Right hindlimb (tissue), 1 donor: ENCODE measurements around the gene CENPN.

Experiments
- DNase-seq: peaks from one replicate; pipeline ENCODE4 v3.0.0-alpha.2; 2018

CENPN gene

GRCh38 chr16:81035398-81035974 lies 28.5 kb downstream of the CENPN start, which contains the start of gene ATMIN:
TSS of gene ATMIN (plus strand) at chr16:81035842. CDS start at chr16:81035871, 29 bp downstream.
- DNase-seq: peak; percentile 88

GRCh38 chr16:81035975-81036750 lies 29.1 kb downstream of the CENPN start:
- peak; percentile 41 for DNase-seq

- DNase-seq: peak; percentile 24
Measured at GRCh38 chr16:81036751-81037350, 29.8 kb downstream of the CENPN start.

GRCh38 chr16:81040131-81040530 lies 33.1 kb downstream of the CENPN start:
- DNase-seq: no peak

GRCh38 chr16:81040842-81041241 lies 33.8 kb downstream of the CENPN start:
- no peak for DNase-seq

- no peak for DNase-seq
Measured at GRCh38 chr16:81041696-81042095, 34.7 kb downstream of the CENPN start.

- DNase-seq: no peak
Measured at GRCh38 chr16:81042821-81043220, 35.8 kb downstream of the CENPN start.

GRCh38 chr16:81053761-81054160 lies 46.7 kb downstream of the CENPN start:
- no peak for DNase-seq

GRCh38 chr16:81060576-81061306 lies 53.7 kb downstream of the CENPN start:
- no peak for DNase-seq

GRCh38 chr16:81061307-81061640 lies 54.3 kb downstream of the CENPN start:
- DNase-seq: no peak

GRCh38 chr16:81061871-81062608 lies 55.0 kb downstream of the CENPN start:
- DNase-seq: no peak

- DNase-seq: no peak
Measured at GRCh38 chr16:81066681-81067080, 59.7 kb downstream of the CENPN start.

GRCh38 chr16:81067166-81067565 lies 60.2 kb downstream of the CENPN start:
- no peak for DNase-seq

- DNase-seq: no peak
Measured at GRCh38 chr16:81069063-81069462, 62.0 kb downstream of the CENPN start.

- DNase-seq: no peak
Measured at GRCh38 chr16:81070979-81071378, 64.0 kb downstream of the CENPN start.

GRCh38 chr16:81071805-81072204 lies 64.8 kb downstream of the CENPN start:
- no peak for DNase-seq

GRCh38 chr16:81073560-81074330 lies 66.7 kb downstream of the CENPN start:
- DNase-seq: no peak

- DNase-seq: no peak
Measured at GRCh38 chr16:81076566-81077075, 69.6 kb downstream of the CENPN start.

- DNase-seq: peak; percentile 99
Measured at GRCh38 chr16:81077076-81077940, 70.3 kb downstream of the CENPN start, which contains the start of gene C16orf46. TSS of gene C16orf46 (minus strand) at chr16:81077238. CDS start at chr16:81063955, 13,283 bp downstream.

- no peak for DNase-seq
Measured at GRCh38 chr16:81080233-81080632, 73.2 kb downstream of the CENPN start.

GRCh38 chr16:81081014-81081413 lies 74.0 kb downstream of the CENPN start:
- no peak for DNase-seq
